Activated T-cell treated with anti-CD3 and anti-CD28 coated beads for 24 hours (primary cell): Measurements from ENCODE around the gene SDSL.

ENCODE experiments used
- DNase-seq: peaks from one replicate; pipeline ENCODE4 v3.0.0-alpha.2; 2020; ENCODE audit warnings: low read depth

Gene SDSL

GRCh38 chr12:113422030-113422885 lies at the start of gene SDSL:
Gene SDSL, plus strand, starts transcription at chr12:113422380. Its CDS starts 5,603 bp downstream, at chr12:113427983.
- DNase-seq, result no peak

DNA sequence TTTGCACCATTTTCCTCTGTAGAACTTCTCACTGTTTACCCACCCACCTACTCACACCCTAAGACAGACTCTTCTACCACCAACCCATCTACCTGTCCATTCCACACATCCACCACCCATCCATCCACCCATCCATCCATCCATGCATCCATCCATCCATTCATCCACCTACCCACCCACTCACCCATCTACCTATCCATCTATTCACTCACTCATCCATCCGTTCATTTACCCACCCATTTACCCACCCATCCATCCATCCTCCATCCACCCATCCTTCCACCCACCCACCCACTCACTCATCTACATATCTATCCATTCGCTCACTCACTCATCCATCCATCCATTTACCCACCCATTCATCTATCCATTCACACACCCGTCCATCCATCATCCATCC lies 48.7 kb upstream of the SDSL start:
- no peak for DNase-seq

DNA sequence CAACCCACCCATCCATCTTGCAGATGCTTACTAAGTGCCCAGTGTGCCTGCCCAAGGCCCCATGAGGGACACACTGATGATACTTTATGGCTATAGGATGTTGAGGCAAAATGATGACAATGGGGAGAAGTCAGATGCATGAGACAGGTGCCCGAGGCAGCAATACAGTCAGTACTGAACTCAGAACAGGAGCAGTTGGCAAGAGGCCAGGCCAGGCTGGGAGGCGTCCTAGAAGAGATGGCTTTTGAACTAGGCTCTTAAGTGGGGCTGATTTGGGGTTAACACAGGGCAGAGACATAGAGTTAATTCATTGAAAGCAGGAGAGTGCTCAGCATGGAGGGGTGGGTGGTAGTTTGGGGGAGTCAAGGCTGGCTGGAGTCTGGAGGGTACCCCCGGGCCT lies 48.2 kb upstream of the SDSL start:
- DNase-seq, result no peak

DNA sequence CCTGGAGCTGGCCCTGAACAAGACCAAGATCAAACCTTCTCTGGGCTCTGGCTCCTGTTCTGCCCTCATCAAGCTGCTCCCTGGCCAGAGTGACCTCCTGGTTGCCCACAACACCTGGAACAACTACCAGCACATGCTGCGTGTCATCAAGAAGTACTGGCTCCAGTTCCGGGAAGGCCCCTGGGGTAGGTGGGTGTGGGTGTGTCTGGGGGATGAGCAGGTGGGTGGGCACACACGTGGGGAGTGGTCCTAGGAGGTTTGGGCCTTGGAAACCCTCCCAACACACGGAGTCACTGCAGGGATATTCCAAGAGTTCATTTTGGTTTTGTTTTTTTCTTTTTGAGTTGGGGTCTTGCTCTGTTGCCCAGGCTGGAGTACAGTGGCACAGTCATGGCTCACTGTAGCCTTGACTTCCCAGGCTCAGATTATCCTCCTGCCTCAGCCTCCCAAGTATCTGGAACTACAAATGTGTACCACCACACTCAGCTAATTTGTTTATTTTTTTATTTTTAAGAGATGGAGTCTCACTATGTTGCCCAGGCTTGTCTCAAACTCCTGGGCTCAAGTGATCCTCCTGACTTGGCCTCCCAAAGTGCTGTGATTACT lies 47.3 kb upstream of the SDSL start:
- DNase-seq, result no peak

DNA sequence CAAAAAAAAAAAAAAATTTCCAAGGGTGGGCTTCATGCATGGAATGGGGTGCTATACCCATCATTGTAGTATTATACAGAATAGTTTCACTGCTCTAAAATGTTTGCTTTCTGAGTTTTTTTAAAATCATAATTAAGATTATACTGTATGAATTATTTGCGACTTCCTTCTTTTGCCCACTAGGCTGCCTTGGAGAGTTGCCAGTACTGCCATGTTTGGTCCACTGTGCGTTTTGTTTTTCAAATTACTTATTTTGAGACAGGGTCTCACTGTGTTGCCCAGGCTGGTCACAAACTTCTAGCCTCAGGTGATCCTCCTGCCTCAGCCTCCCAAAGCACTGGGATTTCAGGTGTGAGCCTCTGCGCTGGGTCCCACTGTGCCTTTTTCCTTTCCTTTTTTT lies 43.9 kb upstream of the SDSL start:
- no peak for DNase-seq

DNA sequence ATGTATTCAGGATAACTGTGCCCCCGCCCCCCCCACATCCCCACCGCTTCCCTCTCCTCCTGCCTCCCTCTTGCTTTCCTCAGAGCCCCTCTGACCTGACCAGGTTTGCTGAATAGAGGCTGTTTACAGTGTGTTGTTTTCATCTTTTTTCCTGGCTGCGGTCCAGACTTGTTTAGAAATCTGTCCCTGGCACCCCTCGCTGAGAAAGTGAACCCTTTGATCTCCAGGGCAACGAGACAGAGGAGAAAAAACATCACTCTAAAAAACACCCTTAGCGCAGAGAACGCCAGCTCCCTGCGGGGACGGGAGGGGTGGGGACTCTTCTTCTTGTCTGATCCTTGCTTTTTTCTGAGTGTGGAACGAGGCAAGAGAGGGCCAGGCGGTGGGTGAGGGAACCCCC lies 41.0 kb upstream of the SDSL start:
- DNase-seq, result no peak

DNA sequence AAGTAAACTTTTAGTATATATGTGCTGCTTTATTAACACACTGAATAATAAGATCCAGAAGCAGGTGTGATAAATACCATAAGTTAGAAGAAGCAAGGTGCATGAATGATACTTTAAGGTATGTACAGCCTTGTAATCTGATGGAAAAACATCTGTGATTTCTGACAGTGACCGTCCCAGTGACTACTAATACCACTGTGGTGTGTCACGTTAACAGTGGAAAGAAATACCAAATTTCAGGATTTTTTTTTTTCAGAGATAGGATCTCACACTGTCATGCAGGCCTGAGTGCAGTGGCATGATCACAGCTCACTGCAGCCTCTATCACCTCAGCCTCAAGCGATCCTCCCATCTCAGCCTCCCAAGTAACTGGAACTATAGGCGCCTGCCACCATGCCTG lies 40.0 kb upstream of the SDSL start:
- no peak for DNase-seq

- no peak for DNase-seq
Observed at GRCh38 chr12:113384778-113385177, 37.4 kb upstream of the SDSL start.

DNA sequence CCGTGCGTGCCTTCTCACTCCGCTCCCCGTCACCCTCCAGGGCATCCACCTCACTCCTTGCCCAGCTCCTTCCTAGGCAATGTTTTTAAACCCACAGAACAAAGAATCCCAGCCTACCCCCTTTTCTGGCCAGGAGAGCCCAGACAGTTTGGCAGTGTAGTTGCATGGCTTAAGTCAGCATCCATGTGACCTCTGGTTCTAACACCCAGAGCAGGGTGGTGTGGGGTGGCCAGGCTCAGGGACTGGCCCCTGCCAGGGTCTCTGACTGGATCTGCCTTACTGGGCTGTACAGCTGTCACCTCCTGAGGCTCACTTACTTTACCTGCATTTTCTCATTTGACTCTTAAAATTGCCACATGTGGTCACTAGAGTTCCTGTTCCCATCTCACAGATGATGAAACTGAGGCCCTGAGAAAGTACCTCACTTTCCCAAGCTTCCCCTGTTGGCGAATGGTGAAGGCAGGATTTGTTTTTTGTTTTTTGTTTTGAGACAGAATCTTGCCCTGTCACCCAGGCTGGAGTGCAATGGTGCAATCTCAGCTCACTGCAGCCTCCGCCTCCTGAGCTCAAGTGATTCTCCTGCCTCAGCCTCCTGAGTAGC lies 36.8 kb upstream of the SDSL start:
- DNase-seq, result no peak

GRCh38 chr12:113386866-113387566 lies 35.2 kb upstream of the SDSL start:
- no peak for DNase-seq

GRCh38 chr12:113387631-113388030 lies 34.5 kb upstream of the SDSL start:
- DNase-seq, result no peak

- no peak for DNase-seq
Observed at GRCh38 chr12:113388351-113388750, 33.8 kb upstream of the SDSL start.

DNA sequence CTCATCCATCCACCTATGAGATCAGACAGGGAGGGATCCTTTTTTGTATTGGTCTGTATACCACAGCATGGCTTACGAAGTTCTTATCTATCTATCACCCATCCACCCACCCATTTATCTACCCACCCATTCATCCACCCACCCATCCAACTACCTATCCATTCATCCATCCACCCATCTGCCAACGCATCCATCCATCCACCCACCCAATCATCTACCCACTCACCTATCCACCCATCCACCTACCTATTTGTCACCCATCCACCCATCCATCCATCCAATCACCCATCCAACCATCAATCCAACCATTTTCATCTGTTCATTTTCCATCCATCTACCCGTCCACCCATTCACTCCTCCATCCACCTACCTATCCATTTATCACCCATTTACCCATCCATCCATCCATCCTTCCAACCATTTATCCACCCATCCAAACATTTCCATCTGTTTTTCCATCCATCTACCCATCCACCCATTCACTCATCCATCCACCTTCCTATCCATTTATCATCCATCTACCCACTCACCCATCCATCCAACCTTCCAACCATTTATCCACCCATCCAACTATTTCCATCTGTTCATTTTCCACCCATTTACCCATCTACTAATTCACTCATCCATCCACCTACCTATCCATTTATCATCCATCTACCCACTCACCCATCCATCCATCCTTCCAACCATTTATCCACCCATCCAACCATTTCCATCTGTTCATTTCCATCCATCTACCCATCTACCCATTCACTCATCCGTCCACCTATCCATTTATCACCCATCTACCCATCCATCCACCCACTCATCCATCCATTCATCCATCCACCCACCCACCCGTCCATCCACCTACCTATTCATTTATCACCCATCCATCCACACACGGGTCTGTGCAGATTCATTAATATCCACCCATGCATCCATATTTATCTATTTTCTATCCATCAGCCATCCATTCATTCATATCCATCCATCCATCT lies 31.8 kb upstream of the SDSL start:
- no peak for DNase-seq

DNA sequence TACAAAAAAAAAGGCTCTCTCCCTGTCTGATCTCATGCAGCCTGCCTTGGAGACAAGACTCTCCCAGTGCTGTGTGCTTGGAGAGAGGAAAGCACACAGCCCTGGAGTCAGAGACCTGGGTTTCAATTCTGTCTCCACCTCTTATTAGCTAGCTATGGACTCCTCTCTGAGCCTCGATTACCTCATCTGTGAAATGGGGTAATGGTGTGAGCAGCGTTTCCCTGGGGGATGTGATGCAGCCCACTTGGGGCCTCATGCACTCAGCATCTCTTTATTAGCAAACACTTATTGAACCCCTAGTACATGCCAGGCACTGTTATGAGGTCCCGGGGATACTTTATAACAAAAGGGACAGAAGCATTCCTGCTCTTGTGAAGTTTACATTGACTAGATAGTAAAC lies 31.0 kb upstream of the SDSL start:
- no peak for DNase-seq

GRCh38 chr12:113391650-113392337 lies 30.4 kb upstream of the SDSL start:
- no peak for DNase-seq

DNA sequence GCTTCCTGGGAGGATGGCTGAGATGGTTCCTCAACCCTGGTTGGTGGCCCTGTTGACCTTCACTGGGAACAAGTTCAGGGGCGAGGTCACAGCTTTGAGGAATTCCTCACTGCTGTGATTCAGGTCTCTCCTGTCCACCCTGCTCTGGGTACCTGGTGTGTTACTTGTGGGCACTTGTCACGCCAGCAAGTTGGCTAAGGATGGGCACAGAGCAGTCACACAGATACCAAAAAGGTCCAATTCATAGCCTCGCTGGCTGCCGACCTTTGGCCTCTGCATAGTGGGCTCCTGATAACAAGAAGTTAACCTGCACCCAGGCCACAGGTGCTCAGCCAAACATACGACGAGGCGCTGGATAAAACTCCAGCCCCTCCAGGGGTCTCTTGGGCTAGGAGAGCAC lies 29.7 kb upstream of the SDSL start:
- no peak for DNase-seq

DNA sequence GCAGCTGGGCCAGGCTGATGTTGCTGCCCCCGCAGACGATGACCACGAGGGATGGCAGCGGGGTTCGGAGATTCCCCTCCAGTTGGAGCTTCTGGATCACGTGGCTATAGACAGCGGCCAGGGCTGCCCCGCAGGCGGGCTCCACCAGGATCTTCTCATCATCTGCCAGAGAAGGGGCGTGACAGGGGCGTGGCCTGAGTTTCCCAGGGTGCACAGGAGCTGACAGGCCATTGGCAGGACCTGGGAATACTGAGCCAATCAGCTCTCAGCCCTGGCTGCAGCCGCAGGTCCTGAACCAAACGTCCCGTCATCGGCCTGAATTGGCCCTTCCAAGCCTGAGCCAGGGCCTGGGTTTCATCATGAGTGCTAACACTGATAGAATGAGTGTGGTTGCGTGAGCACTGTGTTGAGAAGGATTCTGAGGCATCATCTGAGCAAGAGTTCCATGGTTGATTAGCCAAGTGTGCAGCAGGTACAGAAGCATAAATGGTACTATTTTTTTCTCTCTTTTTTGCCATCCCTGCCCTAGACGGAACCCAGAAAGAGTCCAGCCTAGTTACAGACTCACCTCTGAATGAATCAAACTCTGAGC lies 29.1 kb upstream of the SDSL start:
- no peak for DNase-seq

DNA sequence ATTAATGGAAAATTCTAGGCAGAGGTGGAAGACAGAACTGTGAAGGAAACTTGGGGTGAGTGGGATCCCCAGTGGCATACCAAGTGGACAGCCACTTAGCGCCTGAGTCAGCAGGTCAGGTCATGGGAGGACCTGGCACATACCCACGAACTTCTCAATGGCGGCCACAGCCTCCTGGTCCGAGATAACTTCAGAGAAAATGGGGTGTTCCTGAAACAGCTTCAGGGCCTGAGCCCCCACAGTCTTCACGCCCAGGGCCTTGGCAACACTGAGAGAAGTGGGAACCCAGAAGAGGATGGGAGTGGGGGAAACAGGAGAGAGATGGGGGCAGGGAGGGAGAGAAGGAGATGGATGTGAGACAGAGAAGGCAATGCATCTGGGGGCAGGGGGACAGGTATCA lies 28.4 kb upstream of the SDSL start:
- DNase-seq, result no peak

DNA sequence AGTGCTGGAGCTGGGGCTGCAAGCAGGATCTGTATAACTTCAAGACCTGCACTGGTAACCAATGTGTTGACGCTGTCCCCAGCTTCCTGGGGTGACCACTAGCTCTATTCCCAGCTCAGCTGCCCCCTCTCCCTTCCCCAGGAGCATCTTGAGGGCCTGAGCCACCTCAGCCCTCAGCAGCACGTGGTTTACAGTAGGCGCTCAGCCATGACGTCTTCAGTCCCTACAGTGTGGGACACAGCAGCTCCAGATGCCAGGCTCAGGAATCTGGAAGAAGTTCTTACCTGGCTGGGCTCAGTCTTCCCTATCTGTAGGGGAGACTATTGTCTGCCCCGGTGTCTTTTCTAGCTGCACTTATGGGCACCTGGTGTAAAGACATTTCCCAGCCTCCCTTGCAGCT lies 27.1 kb upstream of the SDSL start:
- no peak for DNase-seq

DNA sequence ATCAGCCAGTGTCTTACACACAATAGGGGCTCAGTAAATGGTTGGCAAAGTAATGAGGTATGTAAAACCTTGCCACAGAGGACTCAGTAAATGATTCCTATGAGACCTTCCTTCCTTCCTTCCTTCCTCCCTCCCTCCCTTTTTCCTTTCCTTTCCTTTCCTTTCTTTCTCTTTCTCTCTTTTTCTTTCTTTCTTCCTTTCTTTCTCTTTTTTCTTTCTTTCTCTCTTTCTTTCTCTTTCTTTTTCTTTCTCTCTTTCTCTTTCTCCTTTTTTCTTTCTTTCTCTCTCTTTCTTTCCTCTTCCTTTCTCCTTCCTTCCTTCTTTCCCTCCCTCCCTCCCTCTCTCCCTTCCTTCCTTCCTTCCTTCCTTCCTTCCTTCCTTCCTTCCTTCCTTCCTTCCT lies 26.0 kb upstream of the SDSL start:
- no peak for DNase-seq
